Dedifferentiated amniotic fluid mesenchymal stem cell (primary cell): Measurements from ENCODE around the gene CPNE5.
A peak's percentile ranks its signal among the peaks of the same experiment; 100 is the strongest.

Source experiments
- DNase-seq: peaks from one replicate; pipeline ENCODE4 v3.0.0-alpha.2; 2016; ENCODE audit errors: extremely low spot score

The CPNE5 gene

DNA sequence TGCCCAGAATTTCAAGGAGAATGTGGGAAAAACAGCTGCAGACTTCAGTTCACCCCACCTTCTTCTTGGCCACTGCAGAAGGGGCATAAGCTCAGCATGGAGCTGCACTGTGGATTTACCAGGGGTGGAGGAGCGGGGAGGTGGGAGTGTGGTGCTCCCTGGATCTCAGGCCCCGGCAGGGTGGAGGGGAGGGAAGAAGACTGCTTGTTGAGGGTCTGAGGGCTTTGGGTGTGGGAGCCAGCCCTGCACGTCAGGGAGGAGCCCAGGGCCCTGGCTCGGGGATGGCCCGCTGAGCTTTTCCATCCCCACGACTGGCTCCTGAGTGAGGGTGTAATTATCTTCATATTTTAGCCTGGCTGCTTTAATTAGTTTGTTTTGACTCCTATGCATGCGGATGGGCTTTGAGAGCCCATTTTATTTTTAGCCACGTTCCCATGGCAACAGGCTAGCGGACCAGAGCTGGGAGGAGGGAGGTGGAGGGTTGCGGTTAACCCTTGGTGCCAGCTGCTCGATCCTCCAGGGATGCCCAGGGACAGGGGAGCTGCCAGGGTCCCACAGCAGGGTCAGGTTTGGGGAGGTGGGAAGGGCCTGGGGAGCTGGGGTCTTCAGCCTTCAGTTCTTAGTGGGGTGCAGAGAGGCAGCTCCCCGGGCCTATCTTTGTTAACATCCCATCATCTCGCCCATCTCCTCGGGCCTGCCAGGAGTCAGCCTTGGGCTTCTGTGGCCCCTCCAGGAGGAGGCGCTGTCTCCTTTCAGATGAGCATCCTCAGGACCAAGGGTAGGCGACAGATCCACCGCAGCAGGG is 73.4 kb downstream of the CPNE5 start:
- DNase-seq: peak; percentile 72

DNA sequence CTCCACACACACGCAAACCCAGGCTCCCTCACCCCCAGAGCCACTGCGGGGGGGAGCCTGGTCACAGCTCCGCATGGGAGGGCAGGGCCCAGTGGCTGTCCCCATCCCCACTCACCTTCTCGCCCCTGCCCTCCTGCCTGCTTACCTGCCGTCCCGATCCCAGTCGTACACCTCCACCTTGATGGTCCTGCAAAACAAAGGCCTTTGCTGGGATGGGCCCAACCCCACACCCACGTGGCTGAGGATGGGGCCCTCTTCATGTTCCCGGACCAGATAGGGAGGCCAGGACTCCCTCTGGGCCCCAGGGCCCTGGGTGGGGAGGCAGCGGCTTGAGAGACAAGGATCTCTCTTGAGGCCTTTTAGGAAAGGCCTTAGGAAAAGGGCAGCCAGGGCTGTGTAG is 74.1 kb downstream of the CPNE5 start:
- DNase-seq: no peak

DNA sequence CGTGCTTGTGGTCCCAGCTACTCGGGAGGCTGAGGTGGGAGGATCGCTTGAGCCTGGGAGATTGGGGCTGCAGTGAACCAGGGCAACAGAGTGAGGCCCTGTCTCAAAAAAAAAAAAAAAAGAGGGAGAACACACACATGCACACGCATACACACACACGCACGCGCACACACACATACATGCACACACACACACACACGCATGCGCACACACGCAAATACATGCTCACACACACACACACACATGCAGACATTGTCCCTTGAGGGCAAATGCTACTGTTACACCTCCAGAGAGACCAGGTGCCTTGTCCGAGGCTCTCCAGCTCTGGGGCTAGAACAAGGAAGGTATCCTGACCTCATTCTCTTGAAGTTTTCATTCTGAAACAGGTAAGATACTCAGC is 77.1 kb downstream of the CPNE5 start:
- DNase-seq: no peak

DNA sequence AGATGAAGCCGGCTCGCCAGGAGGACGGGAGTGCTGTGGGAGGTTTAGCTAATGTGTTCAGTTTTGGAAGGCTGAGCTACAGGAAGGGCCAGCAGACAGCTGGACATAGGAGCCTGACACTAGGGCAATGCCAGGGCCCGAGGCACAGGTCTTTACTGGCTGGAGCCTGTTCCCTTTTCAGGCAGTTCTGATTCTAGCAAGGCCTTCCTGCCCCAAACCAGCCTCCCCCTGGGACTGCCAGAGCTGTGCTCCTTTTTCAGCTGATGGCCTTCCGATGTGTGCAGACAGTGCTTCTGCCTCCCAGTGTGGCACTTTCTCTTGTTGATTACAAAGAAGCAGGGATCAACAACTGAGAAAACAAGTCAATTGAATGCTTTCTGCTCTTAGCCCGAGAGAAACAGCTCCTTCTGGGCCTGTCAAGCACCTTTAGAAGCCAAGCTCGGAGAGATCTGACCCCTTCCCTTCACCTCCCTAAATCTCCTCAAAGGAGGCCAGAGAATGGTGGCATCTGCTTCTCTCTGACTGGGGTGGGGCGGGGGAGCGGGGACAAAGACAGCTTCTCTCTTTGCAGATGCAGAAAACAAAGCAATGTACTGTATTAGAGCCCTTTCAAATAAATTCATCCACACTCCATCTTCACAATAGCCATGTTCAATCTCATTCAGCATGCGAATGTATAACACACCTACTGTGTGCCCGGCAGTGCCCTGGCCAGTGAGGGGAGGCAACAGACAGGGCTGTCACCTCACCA is 78.4 kb downstream of the CPNE5 start:
- no peak for DNase-seq

DNA sequence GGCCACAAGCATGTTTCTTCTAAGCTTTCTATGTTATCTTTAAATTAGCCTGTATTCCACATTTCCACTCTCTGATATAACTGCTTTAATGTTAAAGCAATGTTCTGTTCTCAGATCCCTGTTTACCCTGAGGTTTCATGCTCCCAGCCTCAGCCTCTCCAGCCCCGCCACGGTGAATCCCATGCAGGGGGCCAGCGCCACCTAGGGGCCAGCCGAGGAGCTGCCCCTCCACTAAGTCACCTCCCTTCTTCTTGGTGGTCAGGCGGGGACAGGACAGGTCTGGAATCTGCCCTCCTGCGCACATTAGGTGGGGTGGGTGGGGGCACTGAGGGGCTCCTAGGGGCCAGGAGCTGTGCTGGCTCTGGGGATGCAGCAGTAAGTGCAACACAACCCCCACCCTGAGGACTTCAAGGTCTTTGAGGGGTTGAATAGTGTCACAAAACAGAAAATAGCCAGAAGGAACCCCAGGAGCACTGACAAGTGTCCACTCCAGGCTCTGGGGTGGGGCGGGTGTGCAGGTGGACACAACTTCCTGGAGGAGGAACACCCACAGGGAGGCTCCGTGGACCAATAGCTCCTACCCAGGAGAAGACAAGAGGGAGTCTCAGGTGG is 80.0 kb downstream of the CPNE5 start:
- DNase-seq: peak; percentile 74

DNA sequence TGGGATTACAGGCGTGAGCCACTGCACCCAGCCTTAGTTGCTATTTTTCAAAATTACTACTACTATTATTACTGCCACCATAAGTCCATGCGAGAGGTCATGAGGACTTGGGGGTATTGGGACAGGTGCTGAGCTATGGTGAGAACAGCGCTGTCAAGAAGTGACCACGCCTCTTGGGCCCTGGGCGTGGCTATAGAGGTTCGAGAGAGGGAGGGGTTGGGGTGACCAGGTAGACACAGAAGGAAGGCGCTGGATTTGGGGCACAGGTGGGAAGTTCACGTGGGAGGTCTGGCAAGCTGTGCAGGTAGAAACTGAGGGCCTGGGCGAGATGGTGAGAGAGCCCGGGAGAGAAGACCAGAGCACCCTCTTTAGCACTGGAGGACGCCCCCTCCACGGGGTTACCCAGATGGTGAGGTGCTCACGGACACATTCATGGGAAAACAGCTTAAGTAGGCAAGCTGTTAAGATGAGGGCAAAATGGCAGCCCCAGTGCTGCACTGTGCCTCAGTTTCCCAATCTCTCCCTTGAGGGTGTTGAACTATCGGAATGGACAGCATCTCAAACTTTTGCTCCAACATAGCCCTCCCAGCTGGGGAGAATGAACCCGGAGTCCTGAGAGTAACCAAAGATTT is 80.6 kb downstream of the CPNE5 start:
- DNase-seq: no peak

DNA sequence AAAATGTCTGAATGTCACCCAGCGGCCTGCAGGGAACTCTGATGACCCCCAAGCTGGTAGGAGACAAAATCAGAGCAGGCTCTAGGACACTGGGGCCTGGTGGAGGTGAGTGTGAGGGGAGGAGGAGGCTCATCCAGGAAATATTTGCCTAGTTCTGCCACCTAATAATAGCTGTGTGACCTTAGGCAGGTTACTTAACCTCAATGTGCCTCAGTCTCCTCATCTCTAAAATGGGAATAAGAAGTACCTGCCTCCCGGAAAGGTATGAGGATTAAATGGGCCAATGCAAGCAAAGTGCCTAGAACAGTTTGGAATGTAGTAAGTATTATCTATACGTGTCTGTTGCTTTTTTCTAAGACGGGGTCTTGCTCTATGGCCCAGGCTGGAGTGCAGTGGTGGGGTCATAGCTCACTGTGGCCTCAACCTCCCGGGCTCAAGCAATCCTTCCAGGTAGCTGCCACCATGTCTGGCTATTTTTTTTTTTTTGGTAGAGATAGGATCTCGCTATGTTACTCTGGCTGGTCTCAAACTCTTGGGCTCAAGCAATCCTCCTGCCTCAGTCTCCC is 81.2 kb downstream of the CPNE5 start:
- DNase-seq: no peak

DNA sequence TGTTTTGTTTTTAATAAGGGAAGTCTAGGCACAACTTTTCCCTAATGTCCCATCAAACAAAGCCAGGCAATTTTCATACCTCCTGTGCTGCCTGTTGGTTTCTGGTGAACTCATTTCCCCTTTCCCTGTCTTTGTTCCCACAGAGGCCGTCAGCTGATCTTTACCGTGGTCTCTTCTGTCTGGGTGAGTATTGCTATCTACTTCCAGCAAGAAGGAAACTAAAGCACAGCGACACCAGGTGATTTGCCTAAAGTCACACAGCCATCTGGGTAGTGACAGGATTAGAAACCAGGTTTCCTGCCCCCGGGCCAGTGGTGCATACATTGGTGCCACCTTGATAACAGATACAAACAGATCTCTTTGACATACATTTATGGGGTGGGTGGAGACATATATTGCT is 82.0 kb downstream of the CPNE5 start:
- DNase-seq: no peak

DNA sequence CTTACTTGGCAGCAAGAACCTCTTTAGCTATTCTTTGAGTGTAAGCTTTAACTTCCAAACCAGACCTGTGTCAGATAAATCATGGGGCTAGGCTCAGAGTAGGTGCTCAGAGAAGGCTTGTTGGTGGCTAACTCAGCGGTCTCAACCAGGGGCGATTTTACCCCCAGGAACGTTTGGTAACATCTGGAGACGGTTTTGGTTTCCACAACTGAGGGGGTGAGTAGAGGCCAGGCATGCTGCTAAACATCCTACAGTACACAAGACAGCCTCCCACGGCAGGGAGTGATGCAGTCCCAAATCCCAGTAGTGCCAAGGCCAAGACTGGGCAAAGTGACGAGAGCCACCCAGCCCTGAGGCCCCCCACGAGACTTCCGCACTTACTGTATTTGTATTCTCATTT is 82.5 kb downstream of the CPNE5 start:
- no peak for DNase-seq

DNA sequence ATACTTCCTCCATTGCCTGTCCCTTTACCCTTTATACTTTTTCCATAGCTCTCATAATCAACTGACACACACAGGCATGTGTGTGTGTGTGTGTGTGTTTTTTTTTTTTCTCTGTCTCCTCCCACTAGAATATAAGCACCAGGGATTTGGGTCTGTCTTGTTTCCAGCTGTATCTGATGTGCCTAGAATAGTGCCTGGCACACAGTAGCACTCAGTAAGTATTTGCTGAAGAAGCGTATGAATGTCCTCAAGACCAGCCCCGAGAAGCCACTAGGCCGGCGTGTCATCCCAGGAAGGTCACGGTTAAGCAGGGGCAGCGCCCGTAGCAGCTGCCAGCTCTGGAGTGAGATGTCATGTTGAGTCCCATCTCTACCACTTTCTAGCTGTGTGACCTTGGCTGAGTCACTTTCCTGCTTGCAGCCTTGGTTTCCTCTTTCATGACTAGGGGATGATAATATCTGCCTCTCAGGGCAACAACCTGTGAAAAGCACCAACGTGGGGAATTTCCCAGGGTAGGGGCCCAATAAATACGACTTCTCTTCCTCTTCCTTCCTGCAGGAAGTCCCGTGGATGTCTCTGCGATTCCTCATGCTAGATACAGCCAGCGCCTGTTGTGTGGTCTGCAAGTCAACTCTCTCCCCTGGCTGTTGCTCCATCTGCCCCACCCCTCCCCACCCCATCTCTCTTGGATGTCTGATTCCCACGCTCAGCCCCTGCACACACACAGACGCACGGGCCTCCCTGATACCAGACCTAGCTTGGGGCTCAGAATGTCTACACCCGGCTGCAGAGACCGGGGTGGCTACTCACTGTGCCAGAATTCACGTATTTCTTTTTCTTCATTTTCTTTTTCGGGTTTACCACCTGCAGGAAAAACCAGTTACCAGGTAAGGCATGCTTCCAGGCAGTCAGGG is 83.6 kb downstream of the CPNE5 start:
- DNase-seq: no peak

DNA sequence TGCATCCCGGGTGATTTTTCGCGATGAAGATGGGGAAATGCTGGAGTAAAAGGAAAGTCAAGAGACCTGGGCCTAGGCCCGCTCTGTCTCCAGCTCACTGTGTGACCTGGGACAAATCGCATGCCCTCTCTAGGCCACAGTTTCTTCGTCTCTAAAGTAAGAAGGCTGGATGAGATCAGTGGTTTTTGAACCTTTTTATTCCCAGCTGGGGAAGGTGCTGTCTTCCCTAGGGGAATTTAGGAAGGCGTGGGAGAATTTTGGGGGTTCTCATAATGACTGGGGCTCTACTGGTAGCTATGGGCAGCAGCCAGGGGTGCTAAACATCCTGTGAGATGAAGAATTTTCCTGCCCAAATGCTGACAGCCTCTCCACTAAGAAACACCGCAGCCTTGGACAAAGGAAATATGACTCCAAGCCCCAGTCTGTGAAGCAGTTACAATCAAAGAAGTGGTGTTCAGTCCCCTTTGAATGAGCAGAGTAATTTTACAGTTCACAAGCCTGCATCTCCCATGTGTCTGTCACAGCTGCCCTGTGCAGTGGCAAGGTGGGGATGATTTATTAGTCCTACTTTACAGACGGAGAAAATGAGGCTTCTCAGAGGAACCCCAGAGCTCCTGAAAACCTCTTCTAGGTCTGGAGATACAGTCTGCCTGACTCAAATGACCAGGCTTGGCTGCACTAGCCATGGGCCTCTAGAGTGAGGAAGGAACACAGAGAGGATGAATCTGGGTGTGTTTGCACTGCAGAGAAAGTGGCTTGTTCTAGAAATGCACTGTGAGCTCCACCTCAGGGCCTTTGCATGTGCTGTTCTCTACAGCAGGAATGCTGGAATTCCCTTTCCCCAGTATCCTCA is 84.4 kb downstream of the CPNE5 start:
- no peak for DNase-seq

DNA sequence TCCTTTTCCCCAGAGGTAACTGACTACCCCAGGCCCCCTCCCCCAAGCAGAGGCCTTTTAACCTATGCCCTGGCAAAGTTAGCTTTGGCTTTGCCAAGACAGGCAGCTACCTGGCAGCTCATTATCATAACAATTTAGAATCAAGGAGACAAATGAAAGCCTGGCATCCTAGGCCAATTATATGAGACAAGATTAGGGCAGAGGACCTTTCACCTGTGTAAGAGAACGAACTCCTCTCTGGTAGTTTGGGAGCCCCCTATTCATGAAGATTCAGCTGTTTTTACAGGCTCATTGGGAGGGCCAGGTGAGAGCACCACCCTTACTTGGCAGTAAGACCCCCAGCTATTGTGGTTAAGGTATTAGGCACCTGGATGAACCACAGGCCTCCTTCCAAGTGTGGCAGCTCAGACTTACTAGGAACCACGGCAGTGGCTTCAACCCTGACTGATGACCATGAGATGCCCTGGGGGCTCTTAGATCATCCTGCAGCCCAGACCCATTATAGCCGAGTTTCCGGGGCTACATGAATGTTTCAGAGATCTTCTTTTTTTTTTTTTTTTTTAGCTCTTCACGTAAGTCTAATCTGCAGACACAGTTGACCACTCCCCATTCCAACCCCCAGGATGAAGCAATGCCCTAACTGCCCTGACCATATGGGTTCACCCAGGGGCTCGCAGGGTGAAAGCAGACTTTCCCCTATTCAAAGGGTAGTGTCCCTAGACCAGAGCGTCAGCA is 85.4 kb downstream of the CPNE5 start:
- DNase-seq: no peak

DNA sequence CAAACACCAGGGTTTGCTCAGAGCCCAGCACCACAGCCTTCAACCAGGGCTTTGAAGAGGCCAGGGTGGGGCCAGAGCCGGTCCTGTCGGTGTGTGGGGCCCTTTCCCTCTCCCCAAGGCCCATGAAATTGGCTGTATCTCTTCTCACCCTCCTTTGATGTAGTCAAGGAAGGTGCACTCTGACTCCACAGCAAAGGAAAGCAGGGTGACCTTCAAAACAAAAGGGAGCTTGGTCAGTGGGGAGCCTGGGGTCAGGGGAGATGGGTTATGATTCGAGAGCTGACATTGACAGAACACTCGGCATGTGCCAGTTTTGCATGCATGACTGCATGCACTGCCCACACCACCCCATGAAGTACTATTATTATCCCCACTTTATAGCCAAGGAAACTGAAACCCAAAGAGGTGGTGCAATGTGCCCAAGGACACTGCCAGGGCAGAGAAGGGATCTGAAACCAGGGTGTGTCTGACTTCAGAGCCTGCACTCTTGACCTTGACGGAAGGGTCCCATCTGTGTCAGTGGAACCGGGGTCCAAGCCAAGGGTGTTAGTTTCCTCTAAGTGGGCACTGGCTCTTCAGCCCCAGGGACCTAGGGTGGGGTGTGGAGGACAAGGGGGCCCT is 86.2 kb downstream of the CPNE5 start:
- DNase-seq: no peak

DNA sequence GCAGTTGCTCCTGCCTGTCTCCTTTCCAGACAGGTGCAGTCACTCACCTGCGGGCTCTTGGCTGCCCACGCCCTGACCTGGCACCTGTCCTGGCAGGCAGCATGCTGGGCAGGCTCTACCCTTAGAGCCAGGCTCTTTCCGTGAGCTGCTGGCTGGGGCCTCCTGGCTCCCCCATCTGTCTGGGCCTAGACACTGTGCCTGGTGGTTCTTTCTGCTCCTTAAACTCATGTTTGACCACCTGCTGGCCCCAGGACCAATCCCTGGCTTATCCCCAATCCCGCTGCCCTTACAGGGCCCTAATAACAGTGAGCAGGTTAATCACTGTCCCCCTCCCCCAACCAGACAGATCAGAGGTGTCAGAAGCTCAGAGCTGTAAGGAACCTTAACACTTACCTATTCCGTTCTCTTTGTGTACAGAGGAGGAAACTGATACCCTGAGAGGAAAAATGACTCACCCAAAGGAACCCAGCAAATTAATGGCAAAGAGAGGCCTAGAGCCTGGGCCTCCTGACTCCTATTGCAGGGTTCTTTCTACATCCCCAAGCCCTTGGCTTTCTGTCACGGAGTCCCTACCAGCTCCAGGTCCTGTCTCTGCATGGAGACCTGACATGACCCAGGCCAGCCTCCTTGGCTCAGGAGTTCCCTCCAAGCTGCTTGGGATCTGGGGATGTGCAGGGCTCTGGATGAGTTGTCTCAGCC is 86.9 kb downstream of the CPNE5 start:
- DNase-seq: no peak

DNA sequence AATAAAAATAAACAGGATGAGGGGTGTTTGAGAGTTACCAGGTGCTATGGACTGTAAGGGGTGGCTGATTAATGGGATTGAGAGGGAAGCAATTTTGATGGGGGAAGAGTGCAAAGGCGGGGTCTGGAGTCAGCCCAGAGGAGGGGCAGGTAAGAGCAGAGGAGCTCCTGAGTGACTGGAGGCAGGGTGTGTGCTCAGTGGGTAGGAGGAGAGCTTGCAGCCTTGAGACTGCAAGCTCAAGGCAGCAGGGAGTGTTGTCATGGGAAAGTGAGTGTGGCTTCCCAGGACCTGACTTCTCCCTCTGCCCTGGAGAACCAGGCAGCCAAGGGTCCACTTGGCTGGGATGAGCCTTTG is 87.4 kb downstream of the CPNE5 start:
- DNase-seq: no peak

DNA sequence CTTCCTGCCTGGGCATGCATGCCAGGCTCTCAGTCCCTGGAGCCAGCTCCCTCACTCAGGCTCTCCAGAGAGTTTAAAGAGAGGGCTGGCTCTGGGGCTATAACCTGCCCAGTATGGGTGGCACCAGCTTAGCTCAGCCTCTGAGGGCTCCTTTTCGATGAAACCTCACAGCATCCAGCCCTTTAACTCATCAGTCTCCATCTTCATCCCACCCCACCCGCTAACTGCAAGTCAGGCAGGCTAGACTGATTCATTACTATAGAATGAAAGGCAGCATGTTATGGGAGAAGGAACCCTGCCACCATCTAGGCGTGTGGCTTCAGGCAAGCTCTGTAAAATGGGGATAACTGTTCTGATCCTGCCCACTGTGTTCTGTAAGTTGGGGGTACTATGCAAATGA is 88.2 kb downstream of the CPNE5 start:
- no peak for DNase-seq

DNA sequence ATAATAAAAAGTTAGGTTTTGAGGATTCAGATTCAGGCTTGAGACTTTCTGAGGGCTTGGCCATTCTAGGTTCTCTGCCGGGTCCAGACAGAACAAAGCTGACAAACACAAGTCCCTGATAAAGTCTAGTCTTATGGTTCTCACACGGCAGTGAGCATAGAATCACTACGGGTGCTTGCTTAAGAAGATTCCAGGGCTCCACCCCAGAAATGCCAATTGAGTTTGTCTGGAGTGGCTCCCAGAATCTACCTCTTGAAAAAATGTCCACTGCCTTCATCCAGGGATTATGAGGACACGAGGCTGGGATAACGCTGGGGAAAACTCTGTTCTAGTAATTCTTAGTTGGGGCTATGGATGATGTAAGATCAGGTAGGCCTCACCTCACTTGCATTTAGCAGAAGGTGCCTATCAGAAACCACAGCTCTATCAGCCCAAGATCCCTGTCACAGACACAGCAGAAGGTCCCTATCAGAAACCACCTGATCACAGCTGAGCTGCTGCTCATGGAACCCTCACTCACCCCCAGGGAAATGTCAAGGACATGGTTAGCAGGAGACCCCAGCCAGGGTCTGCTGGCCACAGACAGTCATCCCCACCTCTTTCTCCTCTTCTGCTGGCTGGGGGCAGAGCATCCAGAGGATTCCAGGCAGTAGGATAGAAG is 89.3 kb downstream of the CPNE5 start:
- no peak for DNase-seq

DNA sequence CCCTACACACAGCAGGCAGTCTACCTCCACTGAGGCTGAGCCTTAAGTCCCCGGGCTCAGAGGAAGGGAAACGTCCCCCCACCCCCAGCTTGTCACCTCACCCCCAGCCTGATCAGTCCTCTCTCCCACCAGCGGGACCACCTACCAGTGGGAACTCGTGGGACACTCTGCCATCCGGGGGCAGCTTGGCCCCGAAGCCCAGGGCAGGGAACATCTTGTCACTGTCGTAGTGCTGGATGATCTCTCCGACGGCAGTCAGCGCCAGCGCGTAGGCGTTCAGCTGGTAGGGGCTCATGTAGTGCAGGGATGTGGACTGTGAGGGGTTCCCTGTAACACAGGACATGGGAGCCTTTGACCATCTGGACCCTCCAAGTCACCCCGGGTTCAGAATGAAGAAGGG is 93.0 kb downstream of the CPNE5 start:
- DNase-seq: no peak
